ENCODE results near the gene UBE2U. TPM values are rescaled to one million over a fixed set of nuclear protein-coding genes. Genes with fewer than 3 reads are reported as not detected.

UBE2U gene
- total and polyA plus RNA-seq, 2 of the 4 experiments (the other 2 are of a cell fraction) = not detected

- no peaks in the 10 kb centered on the region for H3K79me1 ChIP-seq (ENCODE audit: low read depth in 1 of 2, low read length in 2 of 2)
- H2AK9ac ChIP-seq (replicated peaks; ENCODE audit: low read depth, low read length, poor library complexity) = no peak overlapping the region
- H3K4ac ChIP-seq (ENCODE audit: low read depth, low read length) = no peak overlapping the region
- H3K9ac ChIP-seq (ENCODE audit: low read depth, low read length) = no peak overlapping the region
- no TSS peak for BruUV-seq (replicated peaks)
- no peak overlapping the region for H3K4me2 ChIP-seq (ENCODE audit: low read depth, low read length)
- no peaks in the 10 kb centered on the region for H4K20me1 ChIP-seq (ENCODE audit: insufficient read depth, low read length)
- H3K9me3 ChIP-seq (ENCODE audit: control insufficient read depth, insufficient read depth, low read length) = no peaks in the 10 kb centered on the region
- no peak overlapping the region for H3K14ac ChIP-seq (replicated peaks; ENCODE audit: low read depth, low read length)
- no peak for DNase-seq
- H2BK120ac ChIP-seq (ENCODE audit: low read depth, low read length) = no peak overlapping the region
- H4K8ac ChIP-seq (ENCODE audit: low read depth in 2 of 2, low read length in 2 of 2) = no peak overlapping the region
- H3K4me1 ChIP-seq (ENCODE audit: control insufficient read depth, insufficient read depth, low read length) = no peaks in the 10 kb centered on the region
- no peak overlapping the region for H2BK5ac ChIP-seq (ENCODE audit: low read depth, low read length, poor library complexity, severe bottlenecking)
- no peak overlapping the region for H2AFZ ChIP-seq (replicated peaks; ENCODE audit: low read length, poor library complexity)
- no peak overlapping the region; the same call in 1 of the 2 replicates for H3K23ac ChIP-seq (ENCODE audit: low read depth, low read length)
- H3K9me1 ChIP-seq (ENCODE audit: insufficient read depth, low read length) = no peaks in the 10 kb centered on the region
- in situ Hi-C loops (cut with MboI; ENCODE audit: low sequenced_read_pairs) = loop anchor here (5.0 to 25.0 kb wide), 4 partner anchors 408 to 955 kb away; partner anchors contain the start of gene FOXD3
- peaks cover 15% of the 10 kb centered on the region for H3K27me3 ChIP-seq (ENCODE audit: control insufficient read depth, insufficient read depth, low read length)
- WGBS, 2 experiments (ENCODE audit: extremely low coverage in 2 of 2, insufficient read length in 1 of 2) = no CpG with 5 or more reads among the region's 2 CpGs
- no peak overlapping the region for H3K18ac ChIP-seq (ENCODE audit: low read depth, low read length)
- H4K5ac ChIP-seq (ENCODE audit: low read depth, low read length) = no peak overlapping the region
- no peak for ATAC-seq (ENCODE audit: low read depth)
- no peak overlapping the region for H4K91ac ChIP-seq (ENCODE audit: insufficient read depth, low read depth, low read length)
- intact Hi-C loops (cut with micrococcal nuclease) = loop anchor here (5.0 kb wide), 1 partner anchor 1420 kb away; no protein-coding TSS in a partner anchor
- dilution Hi-C loops (cut with HindIII; ENCODE audit: low sequenced_read_pairs, unreplicated experiment) = no loop called here
- H2BK20ac ChIP-seq (ENCODE audit: low read depth, low read length) = no peak overlapping the region
- no peak overlapping the region for H2BK15ac ChIP-seq (ENCODE audit: low read depth, low read length)
- no peak overlapping the region for H3K56ac ChIP-seq (ENCODE audit: extremely low read depth, insufficient read depth, low read length)
- ChIA-PET POLR2A (ENCODE audit: unreplicated experiment) (no interaction called here), CTCF (no interaction called here)
- no peak overlapping the region for H3K27ac ChIP-seq (ENCODE audit: insufficient read depth, low read length)
- H2AK5ac ChIP-seq (ENCODE audit: low read depth, low read length) = no peak overlapping the region
- TF ChIP-seq USF2 (IDR thresholded peaks at IDR 0.05; ENCODE audit: low read depth, low read length) (no peak), RFX5 (IDR thresholded peaks at IDR 0.05; ENCODE audit: low read depth, low read length) (no peak), CEBPB (IDR thresholded peaks at IDR 0.05; ENCODE audit: low read depth, low read length) (no peak), RCOR1 (IDR thresholded peaks at IDR 0.05; ENCODE audit: insufficient replicate concordance, low read length) (no peak), ELK1 (IDR thresholded peaks at IDR 0.05; ENCODE audit: borderline replicate concordance, low read depth, low read length) (no peak), POLR2A (IDR thresholded peaks at IDR 0.05; ENCODE audit: low read depth, low read length) (no peak), MXI1 (IDR thresholded peaks at IDR 0.05; ENCODE audit: borderline replicate concordance, low read depth, low read length) (no peak), CHD1 (IDR thresholded peaks at IDR 0.05; ENCODE audit: low read depth, low read length) (no peak), RAD21 (IDR thresholded peaks at IDR 0.05; ENCODE audit: low read length) (no peak), MAFK (IDR thresholded peaks at IDR 0.05; ENCODE audit: low read depth, low read length) (no peak), CTCF (conservative IDR thresholded peaks at IDR 0.05; ENCODE audit: low read depth, low read length) (no peak), SMC3 (IDR thresholded peaks at IDR 0.05; ENCODE audit: low read depth, low read length) (no peak), MAZ (IDR thresholded peaks at IDR 0.05; ENCODE audit: borderline replicate concordance, low read depth, low read length) (no peak)
- H3K4me3 ChIP-seq (ENCODE audit: insufficient read depth, low read depth, low read length) = no peak overlapping the region
- H3K36me3 ChIP-seq (ENCODE audit: control insufficient read depth, insufficient read depth, low read length) = no peaks in the 10 kb centered on the region
These were observed 63.6 kb downstream of the UBE2U start for GRCh38 chr1:64266991-64267390.
